Smooth muscle cell (in vitro differentiated cells): ENCODE data around the gene UBQLNL. TPM values are rescaled to one million over a fixed set of nuclear protein-coding genes. Genes with fewer than 3 reads are reported as not detected.

Source experiments
- DNase-seq: peaks from one replicate; lab custom pipeline; 2025; ENCODE audit not compliant: unreplicated experiment; lab: John Stamatoyannopoulos, UW
- H2AFZ ChIP-seq: fragments of 200-600 bp; sonication (generic); 2 replicates; pipeline ENCODE4 v1.6.0; 2016; ENCODE audit warnings: antibody characterized with exemption, low read depth, mild to moderate bottlenecking
- H3F3A ChIP-seq: fragments of 200-600 bp; sonication (generic); 2 replicates; pipeline ENCODE4 v1.6.0; 2017; ENCODE audit warnings: antibody characterized with exemption, low read depth
- H3K27ac ChIP-seq: fragments of 200-600 bp; sonication (generic); 2 replicates; pipeline ENCODE4 v1.5.1; 2016; ENCODE audit warnings: low read depth, mild to moderate bottlenecking
- H3K27me3 ChIP-seq: fragments of 200-600 bp; sonication (generic); 2 replicates; pipeline ENCODE4 v1.6.1; 2016; ENCODE audit warnings: low read depth, mild to moderate bottlenecking
- H3K36me3 ChIP-seq: fragments of 200-600 bp; sonication (generic); 2 replicates; pipeline ENCODE4 v1.5.1; 2016; ENCODE audit warnings: low read depth
- H3K4me1 ChIP-seq: fragments of 200-600 bp; sonication (generic); 2 replicates; pipeline ENCODE4 v1.5.1; 2016; ENCODE audit warnings: low read depth
- H3K4me2 ChIP-seq: fragments of 200-600 bp; sonication (generic); 2 replicates; pipeline ENCODE4 v1.6.0; 2016; ENCODE audit warnings: mild to moderate bottlenecking
- H3K4me3 ChIP-seq: fragments of 200-600 bp; sonication (generic); 2 replicates; pipeline ENCODE4 v1.5.1; 2016; ENCODE audit warnings: mild to moderate bottlenecking
- H3K79me2 ChIP-seq: fragments of 200-600 bp; sonication (generic); 2 replicates; pipeline ENCODE4 v1.6.0; 2016; ENCODE audit warnings: low read depth, mild to moderate bottlenecking
- H3K9ac ChIP-seq: fragments of 200-600 bp; sonication (generic); 2 replicates; pipeline ENCODE4 v1.6.0; 2016; ENCODE audit warnings: low read depth
- H3K9me3 ChIP-seq: fragments of 200-600 bp; sonication (generic); replicated peaks from 2 replicates; pipeline ENCODE4 v1.5.1; 2016; ENCODE audit warnings: low read depth
- H4K20me1 ChIP-seq: fragments of 200-600 bp; sonication (generic); 2 replicates; pipeline ENCODE4 v1.6.0; 2016; ENCODE audit warnings: low read depth
- CTCF ChIP-seq: fragments of 200-600 bp; sonication (generic); IDR thresholded peaks from 2 replicates; pipeline ENCODE4 v1.5.1; 2017; ENCODE audit warnings: borderline replicate concordance, mild to moderate bottlenecking, antibody characterized with exemption; ENCODE audit not compliant: insufficient read depth, poor library complexity, severe bottlenecking
- WGBS: methylation state at CpG from one replicate; pipeline ENCODE4 v1.1.7; 2016; ENCODE audit warnings: low lambda C conversion rate; 5-methylcytosine and 5-hydroxymethylcytosine counted together
- polyA plus RNA-seq: library from polyadenylated mRNA; unstranded; fragments of >200 nt; fragmentation: Nextera tagmentation; extraction: Ambion mirVana; gene quantifications from 2 replicates; pipeline ENCODE4 v1.2.1, GENCODE V29; 2016
- total RNA-seq: library from RNA; depleted of rRNA; stranded (reverse); fragments of >200 nt; gene quantifications from 2 replicates; pipeline ENCODE4 v1.2.3, GENCODE V29; 2014

Gene UBQLNL
- 0.31 and 0.58 TPM in 2 replicates for total RNA-seq
- 0.14 TPM in 1 of 2 replicates, not detected in the other for polyA plus RNA-seq

- H3K27me3 ChIP-seq, result no peaks in the 10 kb centered on the region
- 84% methylated on average over 2 of the region's 2 CpGs for WGBS
- H3K4me2 ChIP-seq, result no peak within 1 kb of the TSS
- H3K27ac ChIP-seq, result no peak within 1 kb of the TSS
- no peaks in the 10 kb centered on the region for H3K79me2 ChIP-seq
- no peaks in the 10 kb centered on the region for H3K4me1 ChIP-seq
- no peaks in the 10 kb centered on the region for H3K9me3 ChIP-seq
- H3K36me3 ChIP-seq, result no peaks in the 10 kb centered on the region
- H4K20me1 ChIP-seq, result no peaks in the 10 kb centered on the region
- H2AFZ ChIP-seq, result no peak within 1 kb of the TSS
- TF ChIP-seq CTCF, result no peak
- no peak for DNase-seq
- no peak within 1 kb of the TSS for H3K9ac ChIP-seq
- no peak within 1 kb of the TSS for H3K4me3 ChIP-seq
- no peaks in the 10 kb centered on the region for H3F3A ChIP-seq
These were observed at the start of gene UBQLNL for GRCh38 chr11:5516599-5516998. TSS of gene UBQLNL (minus strand) at chr11:5516699. CDS start at chr11:5516441, 258 bp downstream.

- H3K9me3 ChIP-seq, result no peaks in the 10 kb centered on the region
- H3K4me3 ChIP-seq, result no peak overlapping the region
- H3K27me3 ChIP-seq, result peaks cover 3% of the 10 kb centered on the region
- no peak overlapping the region for H3K9ac ChIP-seq
- no peaks in the 10 kb centered on the region for H3K4me1 ChIP-seq
- no peaks in the 10 kb centered on the region for H3K36me3 ChIP-seq
- TF ChIP-seq CTCF, result no peak
- H2AFZ ChIP-seq, result no peak overlapping the region
- DNase-seq, result no peak
- no peaks in the 10 kb centered on the region for H3F3A ChIP-seq
- no peak overlapping the region for H3K27ac ChIP-seq
- H3K79me2 ChIP-seq, result no peaks in the 10 kb centered on the region
- H4K20me1 ChIP-seq, result no peaks in the 10 kb centered on the region
- no peak overlapping the region for H3K4me2 ChIP-seq
- 89% methylated on average over 1 of the region's 1 CpG for WGBS
These were observed 47.9 kb upstream of the UBQLNL start for GRCh38 chr11:5564259-5565019.

- H3K4me3 ChIP-seq, result no peak overlapping the region
These were observed 41.3 kb upstream of the UBQLNL start for GRCh38 chr11:5557751-5558150.

More at GRCh38 chr11:5557751-5558150, 41.3 kb upstream of the UBQLNL start:
- no peaks in the 10 kb centered on the region for H3K36me3 ChIP-seq
- no peak for DNase-seq
- H3F3A ChIP-seq, result no peaks in the 10 kb centered on the region
- 61% methylated on average over 3 of the region's 3 CpGs for WGBS
- no peak overlapping the region for H3K4me2 ChIP-seq
- H3K9ac ChIP-seq, result no peak overlapping the region
- H3K4me1 ChIP-seq, result no peaks in the 10 kb centered on the region
- no peaks in the 10 kb centered on the region for H3K9me3 ChIP-seq
- TF ChIP-seq CTCF, result no peak
- H2AFZ ChIP-seq, result no peak overlapping the region
- H4K20me1 ChIP-seq, result no peaks in the 10 kb centered on the region
- H3K27me3 ChIP-seq, result no peaks in the 10 kb centered on the region
- no peak overlapping the region for H3K27ac ChIP-seq
- no peaks in the 10 kb centered on the region for H3K79me2 ChIP-seq
